ENCODE results near the gene SELENOM. TPM values are rescaled to one million over a fixed set of nuclear protein-coding genes. Genes with fewer than 3 reads are reported as not detected.
"Not testable (repeated sequence)": the region's sequence is repeated elsewhere in the genome, so short reads cannot be mapped to it uniquely, and the experiment has no call there.

SELENOM gene
- total and polyA plus RNA-seq, 2 donors (not counting 1 experiment from before 2014, with no cell fraction given) = 130 to 132 TPM

- TF ChIP-seq CTCF (conservative IDR thresholded peaks at IDR 0.05 in 1 of 2, IDR thresholded peaks at IDR 0.05 in 1 of 2; ENCODE audit: low read depth in 1 of 2, low read length in 2 of 2) = no peak
- DNase-seq (ENCODE audit: low read depth in 2 of 2) = no peak
- H3K4me2 ChIP-seq (ENCODE audit: extremely low read depth, insufficient read depth, low read length) = no peak overlapping the region
Measured at GRCh38 chr22:31068970-31069369, 38.4 kb downstream of the SELENOM start.

GRCh38 chr22:31064369-31064768 is 43.0 kb downstream of the SELENOM start:
- no peak overlapping the region for H2AFZ ChIP-seq (ENCODE audit: low read length)
- H3K27me3 ChIP-seq (ENCODE audit: control insufficient read depth, insufficient read depth, low read length) = no peaks in the 10 kb centered on the region
- H3K4me2 ChIP-seq (ENCODE audit: extremely low read depth, insufficient read depth, low read length) = no peak overlapping the region
- H3K36me3 ChIP-seq (ENCODE audit: control insufficient read depth, insufficient read depth, low read length) = no peaks in the 10 kb centered on the region
- no peak overlapping the region for H3K27ac ChIP-seq (ENCODE audit: insufficient read depth, low read length)
- no peak overlapping the region for H3K9ac ChIP-seq (ENCODE audit: insufficient read depth, low read length)
- H4K20me1 ChIP-seq (ENCODE audit: control insufficient read depth, extremely low read depth, insufficient read depth, low read length) = no peaks in the 10 kb centered on the region
- no peak for DNase-seq (ENCODE audit: low read depth in 2 of 2)
- H3K9me3 ChIP-seq (ENCODE audit: control insufficient read depth, insufficient read depth, low read depth, low read length) = no peaks in the 10 kb centered on the region
- H3K4me3 ChIP-seq (replicated peaks in 1 of 4; ENCODE audit: control extremely low read depth in 1 of 4, insufficient read depth in 1 of 4, low read depth in 3 of 4, low read length in 4 of 4) = no peak overlapping the region
- TF ChIP-seq CTCF (conservative IDR thresholded peaks at IDR 0.05 in 1 of 2, IDR thresholded peaks at IDR 0.05 in 1 of 2; ENCODE audit: low read depth in 1 of 2, low read length in 2 of 2) (no peak), EZH2 (IDR thresholded peaks at IDR 0.05; ENCODE audit: low read length, missing control alignments) (no peak)
- no peaks in the 10 kb centered on the region for H3K4me1 ChIP-seq (ENCODE audit: control insufficient read depth, extremely low read depth, insufficient read depth, low read length)
- H3K79me2 ChIP-seq (ENCODE audit: control insufficient read depth, insufficient read depth, low read length) = no peaks in the 10 kb centered on the region

More at GRCh38 chr22:31068970-31069369, 38.4 kb downstream of the SELENOM start:
- no peak overlapping the region for H2AFZ ChIP-seq (ENCODE audit: low read length)
- no peak overlapping the region for H3K4me3 ChIP-seq (replicated peaks in 1 of 4; ENCODE audit: control extremely low read depth in 1 of 4, insufficient read depth in 1 of 4, low read depth in 3 of 4, low read length in 4 of 4)
- H3K9ac ChIP-seq (ENCODE audit: insufficient read depth, low read length) = no peak overlapping the region
- no peaks in the 10 kb centered on the region for H3K36me3 ChIP-seq (ENCODE audit: control insufficient read depth, insufficient read depth, low read length)
- no peaks in the 10 kb centered on the region for H4K20me1 ChIP-seq (ENCODE audit: control insufficient read depth, extremely low read depth, insufficient read depth, low read length)
- H3K27ac ChIP-seq (ENCODE audit: insufficient read depth, low read length) = no peak overlapping the region
- H3K27me3 ChIP-seq (ENCODE audit: control insufficient read depth, insufficient read depth, low read length) = no peaks in the 10 kb centered on the region
- no peaks in the 10 kb centered on the region for H3K9me3 ChIP-seq (ENCODE audit: control insufficient read depth, insufficient read depth, low read depth, low read length)
- no peaks in the 10 kb centered on the region for H3K79me2 ChIP-seq (ENCODE audit: control insufficient read depth, insufficient read depth, low read length)
- H3K4me1 ChIP-seq (ENCODE audit: control insufficient read depth, extremely low read depth, insufficient read depth, low read length) = no peaks in the 10 kb centered on the region

GRCh38 chr22:31062566-31063230 is 44.7 kb downstream of the SELENOM start:
- H3K27ac ChIP-seq (ENCODE audit: insufficient read depth, low read length) = no peak overlapping the region
- no peak overlapping the region for H3K4me3 ChIP-seq (replicated peaks in 1 of 4; ENCODE audit: control extremely low read depth in 1 of 4, insufficient read depth in 1 of 4, low read depth in 3 of 4, low read length in 4 of 4)
- no peaks in the 10 kb centered on the region for H3K79me2 ChIP-seq (ENCODE audit: control insufficient read depth, insufficient read depth, low read length)
- no peaks in the 10 kb centered on the region for H3K4me1 ChIP-seq (ENCODE audit: control insufficient read depth, extremely low read depth, insufficient read depth, low read length)
- no peaks in the 10 kb centered on the region for H3K36me3 ChIP-seq (ENCODE audit: control insufficient read depth, insufficient read depth, low read length)
- H4K20me1 ChIP-seq (ENCODE audit: control insufficient read depth, extremely low read depth, insufficient read depth, low read length) = no peaks in the 10 kb centered on the region
- no peak overlapping the region for H3K9ac ChIP-seq (ENCODE audit: insufficient read depth, low read length)
- no peak overlapping the region for H2AFZ ChIP-seq (ENCODE audit: low read length)
- no peak for TF ChIP-seq EZH2 (IDR thresholded peaks at IDR 0.05; ENCODE audit: low read length, missing control alignments)
- no peak for TF ChIP-seq CTCF (conservative IDR thresholded peaks at IDR 0.05 in 1 of 2, IDR thresholded peaks at IDR 0.05 in 1 of 2; ENCODE audit: low read depth in 1 of 2, low read length in 2 of 2)
- H3K9me3 ChIP-seq (ENCODE audit: control insufficient read depth, insufficient read depth, low read depth, low read length) = no peaks in the 10 kb centered on the region
- no peaks in the 10 kb centered on the region for H3K27me3 ChIP-seq (ENCODE audit: control insufficient read depth, insufficient read depth, low read length)
- DNase-seq (ENCODE audit: low read depth in 2 of 2) = no peak
- no peak overlapping the region for H3K4me2 ChIP-seq (ENCODE audit: extremely low read depth, insufficient read depth, low read length)

- H3K9ac ChIP-seq (ENCODE audit: insufficient read depth, low read length); H3K9me3 ChIP-seq (ENCODE audit: control insufficient read depth, insufficient read depth, low read depth, low read length); H3K79me2 ChIP-seq (ENCODE audit: control insufficient read depth, insufficient read depth, low read length); H2AFZ ChIP-seq (ENCODE audit: low read length); H4K20me1 ChIP-seq (ENCODE audit: control insufficient read depth, extremely low read depth, insufficient read depth, low read length); H3K27ac ChIP-seq (ENCODE audit: insufficient read depth, low read length); H3K4me3 ChIP-seq (replicated peaks in 1 of 4; ENCODE audit: control extremely low read depth in 1 of 4, insufficient read depth in 1 of 4, low read depth in 3 of 4, low read length in 4 of 4); H3K4me1 ChIP-seq (ENCODE audit: control insufficient read depth, extremely low read depth, insufficient read depth, low read length); H3K4me2 ChIP-seq (ENCODE audit: extremely low read depth, insufficient read depth, low read length); H3K36me3 ChIP-seq (ENCODE audit: control insufficient read depth, insufficient read depth, low read length); H3K27me3 ChIP-seq (ENCODE audit: control insufficient read depth, insufficient read depth, low read length); DNase-seq (ENCODE audit: low read depth in 2 of 2): not testable (repeated sequence)
Measured at GRCh38 chr22:31059663-31060062, 47.7 kb downstream of the SELENOM start.
